ENCODE results near the gene GPX6.

The GPX6 gene

DNA sequence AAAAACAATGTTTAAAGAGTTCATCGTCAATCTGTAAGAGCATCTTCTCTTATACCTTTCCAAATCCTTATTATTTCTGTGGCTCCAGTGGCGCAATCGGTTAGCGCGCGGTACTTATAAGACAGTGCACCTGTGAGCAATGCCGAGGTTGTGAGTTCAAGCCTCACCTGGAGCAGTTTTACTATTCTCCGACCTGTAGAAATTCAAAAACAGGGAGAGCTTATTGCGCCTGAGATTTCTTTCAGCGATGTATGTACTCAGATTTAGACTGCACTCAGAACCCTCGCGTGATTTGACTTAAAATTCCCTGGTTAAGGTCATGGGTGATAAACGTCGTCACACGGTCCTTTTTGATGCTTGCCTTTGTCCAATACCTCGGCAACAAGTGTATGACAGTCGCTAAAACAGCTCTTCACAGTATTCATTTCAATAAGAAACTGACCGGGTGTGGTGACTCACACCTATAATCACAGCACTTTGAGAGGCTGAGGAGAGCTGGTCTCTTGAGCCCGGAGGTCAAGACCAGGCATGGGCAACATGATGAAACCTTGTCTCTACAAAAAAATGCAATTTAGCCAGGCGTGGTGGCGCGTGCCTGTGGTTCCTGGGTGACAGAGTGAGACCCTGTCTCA, 22.0 kb upstream of the GPX6 start:
- DNase-seq (ENCODE audit: low spot score) = no peak
- POLR2A ChIA-PET (ENCODE audit: low non-redundant PET) = no interaction called here
- CTCF ChIA-PET = interaction anchor here (0.6 kb wide), 1 partner anchor 148 kb away, joined by 4 read pairs; no protein-coding TSS in a partner anchor

DNA sequence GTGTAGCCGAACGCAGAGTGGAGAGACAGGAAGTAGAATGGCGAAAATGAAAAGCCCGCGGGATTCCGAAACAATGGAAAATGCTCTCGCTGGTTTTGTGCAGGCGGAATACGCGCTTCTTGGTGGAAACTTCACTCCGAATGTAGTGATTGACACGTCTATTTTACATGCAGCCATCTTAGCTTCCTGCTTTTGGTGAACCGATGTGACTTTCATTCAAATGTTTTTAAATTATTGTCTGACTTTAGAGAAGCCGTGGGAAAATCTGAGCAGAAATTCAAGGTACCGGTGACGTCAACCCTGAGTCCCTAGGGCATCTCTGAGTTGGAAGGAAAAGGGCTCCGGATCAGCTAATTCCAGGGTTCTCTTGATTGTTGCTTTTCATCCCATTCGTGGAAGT, 21.5 kb upstream of the GPX6 start:
- no peak overlapping the region for H3K27ac ChIP-seq
- ChIA-PET CTCF (no interaction called here), POLR2A (ENCODE audit: low non-redundant PET) (no interaction called here)
- TF ChIP-seq, protein P1, sequence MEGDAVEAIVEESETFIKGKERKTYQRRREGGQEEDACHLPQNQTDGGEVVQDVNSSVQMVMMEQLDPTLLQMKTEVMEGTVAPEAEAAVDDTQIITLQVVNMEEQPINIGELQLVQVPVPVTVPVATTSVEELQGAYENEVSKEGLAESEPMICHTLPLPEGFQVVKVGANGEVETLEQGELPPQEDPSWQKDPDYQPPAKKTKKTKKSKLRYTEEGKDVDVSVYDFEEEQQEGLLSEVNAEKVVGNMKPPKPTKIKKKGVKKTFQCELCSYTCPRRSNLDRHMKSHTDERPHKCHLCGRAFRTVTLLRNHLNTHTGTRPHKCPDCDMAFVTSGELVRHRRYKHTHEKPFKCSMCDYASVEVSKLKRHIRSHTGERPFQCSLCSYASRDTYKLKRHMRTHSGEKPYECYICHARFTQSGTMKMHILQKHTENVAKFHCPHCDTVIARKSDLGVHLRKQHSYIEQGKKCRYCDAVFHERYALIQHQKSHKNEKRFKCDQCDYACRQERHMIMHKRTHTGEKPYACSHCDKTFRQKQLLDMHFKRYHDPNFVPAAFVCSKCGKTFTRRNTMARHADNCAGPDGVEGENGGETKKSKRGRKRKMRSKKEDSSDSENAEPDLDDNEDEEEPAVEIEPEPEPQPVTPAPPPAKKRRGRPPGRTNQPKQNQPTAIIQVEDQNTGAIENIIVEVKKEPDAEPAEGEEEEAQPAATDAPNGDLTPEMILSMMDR (conservative IDR thresholded peaks at IDR 0.05; ENCODE audit: low read depth) = no peak
- DNase-seq (ENCODE audit: low spot score) = no peak

More for the DNA sequence above, 22.0 kb upstream of the GPX6 start:
- H3K27ac ChIP-seq = no peak overlapping the region
- TF ChIP-seq, protein P1 (conservative IDR thresholded peaks at IDR 0.05; ENCODE audit: low read depth) = no peak

DNA sequence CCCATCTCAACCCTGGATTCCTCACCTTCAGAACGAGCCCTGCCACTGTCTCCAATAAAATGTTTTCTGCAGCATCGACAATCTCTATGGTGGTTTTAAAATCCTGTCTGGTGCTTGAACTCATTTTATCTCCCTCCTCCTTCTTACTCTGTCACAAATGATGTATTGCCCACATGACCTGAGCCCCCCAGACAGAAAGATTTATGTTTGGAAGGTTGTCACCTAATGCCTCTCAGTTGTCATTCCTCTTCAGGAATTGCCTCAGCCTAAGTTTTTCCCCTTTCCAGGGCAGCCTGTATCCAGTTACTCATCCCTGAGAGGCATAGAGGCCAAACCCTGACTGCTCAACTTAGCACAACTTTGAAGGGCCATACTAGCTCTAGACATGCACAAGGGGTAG, 19.3 kb upstream of the GPX6 start:
- ChIA-PET POLR2A (ENCODE audit: low non-redundant PET) (no interaction called here), CTCF (no interaction called here)
- H3K27ac ChIP-seq = no peak overlapping the region
- DNase-seq (ENCODE audit: low spot score) = no peak
- TF ChIP-seq, protein P1 (conservative IDR thresholded peaks at IDR 0.05; ENCODE audit: low read depth) = no peak

DNA sequence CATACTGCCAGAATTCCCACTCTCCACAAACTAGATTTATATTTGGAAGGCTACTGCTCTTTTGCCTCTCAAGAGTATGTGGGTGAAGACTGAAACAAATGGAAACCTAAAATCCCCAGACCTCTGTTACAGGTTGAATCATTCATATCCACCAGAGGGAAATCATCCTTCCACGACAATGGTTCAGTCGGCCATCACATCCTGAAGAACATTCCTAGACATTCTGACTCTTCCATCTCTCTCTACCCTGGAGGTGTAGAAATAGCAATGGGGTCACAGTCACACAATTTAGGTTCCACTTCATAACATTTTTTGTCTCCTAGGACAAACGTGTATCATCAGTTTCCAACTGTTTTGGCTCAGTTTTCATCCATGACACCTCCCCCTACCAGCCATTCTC, 18.7 kb upstream of the GPX6 start:
- no peak overlapping the region for H3K27ac ChIP-seq
- TF ChIP-seq, protein P1 (conservative IDR thresholded peaks at IDR 0.05; ENCODE audit: low read depth) = no peak
- POLR2A ChIA-PET (ENCODE audit: low non-redundant PET) = no interaction called here
- CTCF ChIA-PET = no interaction called here
- DNase-seq (ENCODE audit: low spot score) = no peak

DNA sequence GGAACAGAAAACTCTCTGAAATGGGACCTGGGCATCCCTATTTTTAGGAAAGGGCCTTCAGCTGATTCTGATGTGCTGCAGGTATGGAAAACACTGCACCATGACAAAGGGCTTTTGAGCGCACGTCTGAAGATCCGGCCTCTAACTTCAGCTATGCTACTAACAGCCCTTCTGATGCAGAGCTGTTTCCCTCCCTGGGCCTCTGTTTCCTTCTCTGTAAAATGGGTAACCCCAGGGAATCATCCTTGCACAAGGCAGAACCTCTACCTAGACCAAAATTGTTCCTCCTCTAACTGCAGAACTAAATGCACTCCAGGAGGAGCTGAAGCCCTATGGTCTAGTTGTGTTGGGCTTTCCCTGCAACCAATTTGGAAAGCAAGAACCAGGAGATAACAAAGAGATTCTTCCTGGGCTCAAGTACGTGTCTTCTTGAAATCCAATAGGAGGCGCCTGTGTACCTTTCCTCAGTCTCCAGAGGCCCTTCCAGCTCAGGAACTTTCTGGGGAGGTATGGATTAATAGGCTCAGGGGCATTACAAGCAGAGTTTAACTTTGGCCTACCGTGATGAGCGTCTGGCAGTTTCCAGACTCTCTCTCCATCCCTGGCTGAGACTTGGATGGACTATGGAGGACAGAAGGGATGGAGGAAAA, 16.0 kb upstream of the GPX6 start:
- DNase-seq (ENCODE audit: low spot score) = no peak
- no peak overlapping the region for H3K27ac ChIP-seq
- ChIA-PET CTCF (interaction anchor here (0.6 to 1.1 kb wide), 3 partner anchors 9 to 77 kb away, joined by 3 to 5 read pairs (median 3); no protein-coding TSS in a partner anchor), POLR2A (ENCODE audit: low non-redundant PET) (no interaction called here)
- TF ChIP-seq, protein P1 (conservative IDR thresholded peaks at IDR 0.05; ENCODE audit: low read depth) = no peak

DNA sequence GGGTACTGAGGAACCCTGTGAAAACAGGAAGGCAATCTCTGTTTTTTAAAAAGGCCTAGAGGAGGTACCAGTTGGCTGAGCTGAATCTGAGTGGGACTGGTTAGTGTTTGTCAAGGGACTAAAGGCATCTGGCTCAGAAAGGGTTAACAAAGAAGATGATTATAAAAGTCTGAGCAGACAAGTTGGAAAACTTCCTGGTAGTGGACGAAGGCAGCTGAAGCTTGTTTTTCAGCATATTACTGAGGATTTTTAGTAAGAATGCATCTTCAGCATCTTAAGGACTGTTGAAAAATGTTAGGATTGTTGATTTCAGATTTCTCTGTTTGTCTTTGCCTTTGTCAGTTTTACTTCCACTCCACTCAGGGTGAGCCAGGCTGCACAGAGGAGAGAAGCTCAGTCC, 15.2 kb upstream of the GPX6 start:
- TF ChIP-seq, protein P1 (conservative IDR thresholded peaks at IDR 0.05; ENCODE audit: low read depth) = no peak
- ChIA-PET CTCF (interaction anchor here (0.6 to 1.1 kb wide), 2 partner anchors 8 to 12 kb away, joined by 3 to 5 read pairs; no protein-coding TSS in a partner anchor), POLR2A (ENCODE audit: low non-redundant PET) (no interaction called here)
- no peak overlapping the region for H3K27ac ChIP-seq
- no peak for DNase-seq (ENCODE audit: low spot score)
